WI38 (cell line): ENCODE measurements around the gene TMEM272.

Source experiments
- H3K4me3 ChIP-seq: 2 replicates; pipeline ENCODE4 v1.5.1; 2011; ENCODE audit warnings: low read depth, mild to moderate bottlenecking, control low read depth, low read length
- CTCF ChIP-seq: IDR thresholded peaks from 2 replicates; pipeline ENCODE4 v1.5.1; 2012; ENCODE audit warnings: low read depth, mild to moderate bottlenecking, control low read depth, low read length

Gene TMEM272

GRCh38 chr13:51841732-51842131, 3.2 kb downstream of the TMEM272 start:
- TF ChIP-seq CTCF = no peak
- no peak overlapping the region for H3K4me3 ChIP-seq

GRCh38 chr13:51840917-51841316, 4.1 kb downstream of the TMEM272 start:
- TF ChIP-seq CTCF = no peak
- no peak overlapping the region for H3K4me3 ChIP-seq

- no peak overlapping the region for H3K4me3 ChIP-seq
- no peak for TF ChIP-seq CTCF
Measured at GRCh38 chr13:51839711-51840540, 5.1 kb downstream of the TMEM272 start.

- H3K4me3 ChIP-seq = no peak overlapping the region
- no peak for TF ChIP-seq CTCF
Measured at GRCh38 chr13:51838240-51838846, 6.6 kb downstream of the TMEM272 start.

GRCh38 chr13:51837016-51837415, 8.0 kb downstream of the TMEM272 start:
- TF ChIP-seq CTCF = no peak

GRCh38 chr13:51834581-51835171, 10.3 kb downstream of the TMEM272 start:
- no peak for TF ChIP-seq CTCF
- no peak overlapping the region for H3K4me3 ChIP-seq

More at GRCh38 chr13:51837016-51837415, 8.0 kb downstream of the TMEM272 start:
- no peak overlapping the region for H3K4me3 ChIP-seq

GRCh38 chr13:51833980-51834379, 11.0 kb downstream of the TMEM272 start:
- no peak overlapping the region for H3K4me3 ChIP-seq
- TF ChIP-seq CTCF = no peak
